HepG2 (cell line): Measurements from ENCODE around the gene FPGS. TPM values are rescaled to one million over a fixed set of nuclear protein-coding genes. Genes with fewer than 3 reads are reported as not detected.

Source experiments
- AGO1 ChIP-seq: fragments of 200-400 bp; formaldehyde crosslinking; IDR thresholded peaks from 2 replicates; pipeline ENCODE4 v1.6.1; 2017; ENCODE audit warnings: mild to moderate bottlenecking, low read depth, low read length, moderate library complexity; ENCODE audit not compliant: poor library complexity, severe bottlenecking
- ATAD3A ChIP-seq: sonication (generic); formaldehyde crosslinking; IDR thresholded peaks from 2 replicates; pipeline ENCODE4 v1.4.0; 2020; ENCODE audit warnings: missing genetic modification reagents
- GATAD1 ChIP-seq: IDR thresholded peaks from 2 replicates; pipeline ENCODE4 v1.6.1; 2016; ENCODE audit warnings: missing genetic modification reagents, missing compliant biosample characterization
- HMGXB4 ChIP-seq, 2 experiments: sonication (generic) in 1 of 2; formaldehyde crosslinking in 1 of 2; IDR thresholded peaks; 2 replicates each; pipeline versions ENCODE4 v1.4.0 to v1.6.1; 2018 to 2020; ENCODE audit warnings: missing genetic modification reagents in 2 of 2, borderline replicate concordance in 1 of 2, low read depth in 1 of 2, mild to moderate bottlenecking in 1 of 2, missing biosample characterization in 1 of 2
- HOXA3 ChIP-seq: sonication (generic); formaldehyde crosslinking; IDR thresholded peaks from 2 replicates; pipeline ENCODE4 v1.5.0; 2020; ENCODE audit warnings: missing genetic modification reagents
- ISL2 ChIP-seq: sonication (generic); formaldehyde crosslinking; IDR thresholded peaks from 2 replicates; pipeline ENCODE4 v1.5.0; 2020; ENCODE audit warnings: missing genetic modification reagents
- KMT2B ChIP-seq: IDR thresholded peaks from 2 replicates; pipeline ENCODE4 v1.6.1; 2016; ENCODE audit warnings: missing genetic modification reagents, missing compliant biosample characterization
- MBNL3 ChIP-seq: fragments of 250-450 bp; sonication (Bioruptor Pico); conservative IDR thresholded peaks from 2 replicates; pipeline ENCODE4 v1.8.0; 2022; ENCODE audit warnings: mild to moderate bottlenecking, inconsistent platforms
- NCOA1 ChIP-seq: sonication (generic); formaldehyde crosslinking; IDR thresholded peaks from 2 replicates; pipeline ENCODE4 v1.9.0; 2021; ENCODE audit warnings: missing genetic modification reagents
- NFIC ChIP-seq: IDR thresholded peaks from 2 replicates; pipeline ENCODE4 v1.6.1; 2012; ENCODE audit warnings: mild to moderate bottlenecking, low read length, inconsistent platforms
- PAX8 ChIP-seq: sonication (generic); formaldehyde crosslinking; IDR thresholded peaks from 2 replicates; pipeline ENCODE4 v1.8.0; 2022; ENCODE audit warnings: mild to moderate bottlenecking, missing genetic modification reagents, borderline replicate concordance
- RFX5 ChIP-seq: IDR thresholded peaks from 2 replicates; pipeline ENCODE4 v1.6.1; 2011; ENCODE audit warnings: low read depth, low read length, improper control_type of control experiment
- SOX5 ChIP-seq: IDR thresholded peaks from 2 replicates; pipeline ENCODE4 v1.6.1; 2016; ENCODE audit warnings: borderline replicate concordance
- SSRP1 ChIP-seq: IDR thresholded peaks from 2 replicates; pipeline ENCODE4 v1.6.1; 2016; ENCODE audit warnings: control low read depth
- STAG1 ChIP-seq: sonication (generic); formaldehyde crosslinking; IDR thresholded peaks from 2 replicates; pipeline ENCODE4 v1.4.0; 2020; ENCODE audit warnings: missing genetic modification reagents
- TAF15 ChIP-seq: fragments of 200-400 bp; formaldehyde crosslinking; IDR thresholded peaks from one replicate; pipeline ENCODE4 v1.6.1; 2018; ENCODE audit warnings: mild to moderate bottlenecking, low read depth, low read length; ENCODE audit not compliant: poor library complexity, severe bottlenecking
- TEAD3 ChIP-seq: optimal IDR thresholded peaks from 2 replicates; pipeline ENCODE3; 2016; ENCODE audit warnings: borderline replicate concordance
- ZFP90 ChIP-seq: sonication (generic); formaldehyde crosslinking; IDR thresholded peaks from 2 replicates; pipeline ENCODE4 v1.8.0; 2022; ENCODE audit warnings: missing genetic modification reagents, mild to moderate bottlenecking, inconsistent platforms, borderline replicate concordance
- ZHX2 ChIP-seq, 2 experiments: sonication (generic) in 1 of 2; formaldehyde crosslinking in 1 of 2; IDR thresholded peaks; 2 replicates each; pipeline versions ENCODE4 v1.6.1 to v1.9.0; 2014 to 2022; ENCODE audit warnings: antibody characterized with exemption in 1 of 2, borderline replicate concordance in 1 of 2, inconsistent platforms in 1 of 2, low read depth in 1 of 2, missing genetic modification reagents in 1 of 2
- ZIK1 ChIP-seq: sonication (generic); formaldehyde crosslinking; IDR thresholded peaks from 2 replicates; pipeline ENCODE4 v1.5.0; 2020; ENCODE audit warnings: mild to moderate bottlenecking, low read depth, missing genetic modification reagents, borderline replicate concordance
- ZNF329 ChIP-seq: sonication (generic); formaldehyde crosslinking; IDR thresholded peaks from 2 replicates; pipeline ENCODE4 v1.9.0; 2021; ENCODE audit warnings: low read depth, mild to moderate bottlenecking, missing genetic modification reagents
- ZNF563 ChIP-seq: sonication (generic); formaldehyde crosslinking; IDR thresholded peaks from 2 replicates; pipeline ENCODE4 v1.8.0; 2022; ENCODE audit warnings: mild to moderate bottlenecking, moderate library complexity, missing genetic modification reagents
- ZNF792 ChIP-seq: IDR thresholded peaks from 2 replicates; pipeline ENCODE4 v1.6.1; 2016
- polyA plus RNA-seq, 8 experiments: library from polyadenylated mRNA; depleted of rRNA in 3 of 8; stranded (reverse) in 7 of 8; unstranded in 1 of 8; fragments of >200 nt; fragmentation: Illumina TruSeq in 4 of 8; extraction: Trizol in 4 of 8; gene quantifications; 2 replicates each; pipeline versions ENCODE4 v1.2.1 to v1.2.3, GENCODE V29; 2011 to 2016; ENCODE audit warnings: low read depth in 4 of 8, missing spikeins in 1 of 8, mixed read lengths in 1 of 8; ENCODE audit not compliant: insufficient read depth in 1 of 8
- total RNA-seq, 5 experiments: library from RNA; depleted of rRNA; stranded (reverse); fragments of >200 nt; fragmentation: Illumina TruSeq; extraction: Trizol; gene quantifications; 2 replicates each; pipeline ENCODE4 v1.2.3, GENCODE V29; 2016; ENCODE audit warnings: low read depth in 1 of 5

The FPGS gene
- total and polyA plus RNA-seq, 2 of the 13 experiments (the other 11 are each of a cell fraction or from before 2014, with no cell fraction given), result 35.6 to 36.8 TPM

- TF ChIP-seq HMGXB4 (CRISPR knock-in tag; IDR thresholded peaks at IDR 0.05; ENCODE audit: borderline replicate concordance in 1 of 2, low read depth in 1 of 2), result peak; percentile 48 to 66; a peak in 2 of 4 replicates
- peak; percentile 21 for TF ChIP-seq TEAD3 (CRISPR knock-in tag)
- TF ChIP-seq AGO1, result peak; percentile 37
- TF ChIP-seq MBNL3 (CRISPR knock-in tag), result no peak
- TF ChIP-seq RFX5, result no peak
- no peak for TF ChIP-seq GATAD1 (CRISPR knock-in tag)
- TF ChIP-seq SSRP1 (CRISPR knock-in tag), result no peak
- no peak for TF ChIP-seq ZHX2 (IDR thresholded peaks at IDR 0.05; ENCODE audit: low read depth)
- no peak for TF ChIP-seq ZHX2 (CRISPR knock-in tag; IDR thresholded peaks at IDR 0.05; ENCODE audit: borderline replicate concordance)
- TF ChIP-seq ATAD3A (CRISPR knock-in tag), result no peak
- TF ChIP-seq ISL2 (CRISPR knock-in tag), result no peak
- TF ChIP-seq TAF15, result peak; percentile 1
- TF ChIP-seq NFIC, result no peak
- TF ChIP-seq ZFP90 (CRISPR knock-in tag), result 0 out of 2 replicates have a peak, but pooled peaks have one; percentile 20
- TF ChIP-seq ZNF329 (CRISPR knock-in tag), result no peak
- TF ChIP-seq PAX8, result no peak
- no peak for TF ChIP-seq SOX5 (CRISPR knock-in tag)
- no peak for TF ChIP-seq ZNF563
- no peak for TF ChIP-seq HOXA3
- no peak for TF ChIP-seq ZIK1 (CRISPR knock-in tag)
- no peak for TF ChIP-seq ZNF792
- TF ChIP-seq KMT2B (CRISPR knock-in tag), result no peak
- TF ChIP-seq NCOA1 (CRISPR knock-in tag), result no peak
- TF ChIP-seq STAG1 (CRISPR knock-in tag), result peak; percentile 73
These were observed 17.4 kb upstream of the FPGS start (continued) for GRCh38 chr9:127785023-127785932.
